CD4-positive, alpha-beta memory T cell (primary cell): ENCODE results near the gene TMEM108. TPM values are rescaled to one million over a fixed set of nuclear protein-coding genes. Genes with fewer than 3 reads are reported as not detected.

Experiments used
- CTCF ChIA-PET: fragments of 350-600 bp; sonication (Branson Sonifier 250); formaldehyde crosslinking; loops from one replicate; lab custom pipeline; 2021; ENCODE audit warnings: inconsistent platforms; ENCODE audit not compliant: partially characterized antibody; lab: Charles Lee
- POLR2A ChIA-PET: fragments of 350-600 bp; sonication (Branson Sonifier 250); formaldehyde crosslinking; loops from one replicate; lab custom pipeline; 2021; ENCODE audit not compliant: partially characterized antibody; lab: Charles Lee
- DNase-seq, 5 donors: peaks; one replicate each; pipeline versions ENCODE4 v3.0.0 to v3.0.0-alpha.2; 2020 to 2022; ENCODE audit warnings: mixed read lengths in 1 of 5
- H3K27ac ChIP-seq: one replicate; pipeline ENCODE4 v1.7.0; 2013; ENCODE audit warnings: low read depth, low read length
- H3K27me3 ChIP-seq: 2 replicates; pipeline ENCODE4 v1.7.0; 2013; ENCODE audit warnings: mild to moderate bottlenecking, low read length, moderate library complexity; ENCODE audit not compliant: insufficient read depth
- H3K36me3 ChIP-seq: 2 replicates; pipeline ENCODE4 v1.7.0; 2013; ENCODE audit warnings: mild to moderate bottlenecking, low read length, moderate library complexity; ENCODE audit not compliant: insufficient read depth
- H3K4me1 ChIP-seq: 2 replicates; pipeline ENCODE4 v1.7.0; 2013; ENCODE audit warnings: mild to moderate bottlenecking, low read length, moderate library complexity; ENCODE audit not compliant: insufficient read depth
- H3K4me3 ChIP-seq, 2 donors: one replicate each; pipeline ENCODE4 v1.7.0; 2013; ENCODE audit warnings: low read length in 2 of 2, mild to moderate bottlenecking in 1 of 2
- H3K9me3 ChIP-seq, 2 donors: one replicate each; pipeline ENCODE4 v1.7.0; 2013; ENCODE audit warnings: low read length in 2 of 2, control low read depth in 1 of 2; ENCODE audit not compliant: control insufficient read depth in 1 of 2
- H3K27ac Mint-ChIP-seq, 7 donors: one replicate each; pipeline ENCODE4 v1.8.0; 2020 to 2021; ENCODE audit warnings: mixed read lengths in 7 of 7, mild to moderate bottlenecking in 6 of 7, inconsistent platforms in 3 of 7, moderate library complexity in 3 of 7
- H3K27me3 Mint-ChIP-seq, 2 donors: one replicate each; pipeline ENCODE4 v1.8.0; 2020 to 2021; ENCODE audit warnings: mixed read lengths in 2 of 2
- H3K36me3 Mint-ChIP-seq, 2 donors: one replicate each; pipeline ENCODE4 v1.8.0; 2020 to 2021; ENCODE audit warnings: mixed read lengths in 2 of 2, inconsistent platforms in 1 of 2, mild to moderate bottlenecking in 1 of 2
- H3K4me1 Mint-ChIP-seq, 4 donors: one replicate each; pipeline ENCODE4 v1.8.0; 2020 to 2021; ENCODE audit warnings: mixed read lengths in 4 of 4, mild to moderate bottlenecking in 1 of 4
- H3K4me3 Mint-ChIP-seq, 8 donors: one replicate each; pipeline ENCODE4 v1.8.0; 2020 to 2021; ENCODE audit warnings: mixed read lengths in 8 of 8, mild to moderate bottlenecking in 7 of 8, moderate library complexity in 6 of 8, inconsistent platforms in 3 of 8
- H3K9me3 Mint-ChIP-seq, 8 donors: one replicate each; pipeline ENCODE4 v1.8.0; 2020 to 2021; ENCODE audit warnings: mixed read lengths in 8 of 8, mild to moderate bottlenecking in 5 of 8, inconsistent platforms in 3 of 8, moderate library complexity in 1 of 8
- intact Hi-C: fragments of 100-400 bp; cut with micrococcal nuclease; formaldehyde crosslinking; loops from one replicate; pipeline ENCODE4 v1.15.1; 2023
- polyA plus RNA-seq, 2 donors: library from polyadenylated mRNA; unstranded; fragments of 300-500 nt; fragmentation: Illumina TruSeq; gene quantifications; one replicate each; pipeline ENCODE4 v1.2.3, GENCODE V29; 2021
- total RNA-seq, 2 experiments: library from RNA; stranded (reverse); gene quantifications; one replicate each; pipeline ENCODE4 v1.2.3, GENCODE V29; 2021

TMEM108 gene
- total and polyA plus RNA-seq, 4 experiments from 2014 or later: not detected

DNA sequence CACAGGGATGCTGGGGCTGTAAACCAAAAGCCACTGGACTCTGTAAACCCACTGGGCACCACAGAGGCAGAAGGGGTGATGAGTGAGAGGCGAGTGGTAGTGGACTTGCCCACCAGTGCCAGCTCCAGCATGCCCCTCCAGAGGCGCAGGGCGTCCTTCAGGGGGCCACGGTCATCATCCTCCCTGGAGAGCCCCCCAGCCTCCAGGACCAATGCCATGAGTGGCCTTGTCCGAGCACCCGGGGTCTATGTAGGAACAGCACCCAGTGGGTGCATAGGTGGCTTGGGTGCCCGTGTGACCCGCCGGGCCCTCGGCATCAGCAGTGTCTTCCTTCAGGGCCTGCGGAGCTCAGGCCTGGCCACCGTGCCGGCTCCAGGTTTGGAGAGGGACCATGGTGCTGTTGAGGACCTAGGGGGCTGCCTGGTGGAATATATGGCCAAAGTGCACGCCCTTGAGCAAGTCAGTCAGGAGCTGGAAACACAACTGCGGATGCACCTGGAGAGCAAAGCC, 361.9 kb downstream of the TMEM108 start, which contains the start of gene BFSP2:
BFSP2 (plus strand) TSS at position 51 of the 510 bp plus-strand sequence; CDS start at position 79, 28 bp downstream.
- no peaks in the 10 kb centered on the region for H3K9me3 ChIP-seq
- no peaks in the 10 kb centered on the region for H3K36me3 ChIP-seq
- H3K4me3 ChIP-seq: no peak within 1 kb of the TSS
- intact Hi-C loops: no loop called here
- H3K27me3 ChIP-seq: no peaks in the 10 kb centered on the region
- Mint-ChIP-seq H3K27ac (no peak within 1 kb of the TSS), H3K4me1 (peaks cover 0 to 1% (median 0%) of the 10 kb centered on the region in 4 donors), H3K36me3 (no peaks in the 10 kb centered on the region), H3K27me3 (no peaks in the 10 kb centered on the region), H3K4me3 (no peak within 1 kb of the TSS), H3K9me3 (peaks cover 0 to 1% (median 0%) of the 10 kb centered on the region in 8 donors)
- CTCF ChIA-PET: interaction anchor here (1.9 kb wide), 1 partner anchor 24 kb away, joined by 4 read pairs; no protein-coding TSS in a partner anchor
- DNase-seq: no peak
- POLR2A ChIA-PET: interaction anchor here (0.7 kb wide), 1 partner anchor 75 kb away, joined by 3 read pairs; no protein-coding TSS in a partner anchor
- no peak within 1 kb of the TSS for H3K27ac ChIP-seq
- H3K4me1 ChIP-seq: no peaks in the 10 kb centered on the region

DNA sequence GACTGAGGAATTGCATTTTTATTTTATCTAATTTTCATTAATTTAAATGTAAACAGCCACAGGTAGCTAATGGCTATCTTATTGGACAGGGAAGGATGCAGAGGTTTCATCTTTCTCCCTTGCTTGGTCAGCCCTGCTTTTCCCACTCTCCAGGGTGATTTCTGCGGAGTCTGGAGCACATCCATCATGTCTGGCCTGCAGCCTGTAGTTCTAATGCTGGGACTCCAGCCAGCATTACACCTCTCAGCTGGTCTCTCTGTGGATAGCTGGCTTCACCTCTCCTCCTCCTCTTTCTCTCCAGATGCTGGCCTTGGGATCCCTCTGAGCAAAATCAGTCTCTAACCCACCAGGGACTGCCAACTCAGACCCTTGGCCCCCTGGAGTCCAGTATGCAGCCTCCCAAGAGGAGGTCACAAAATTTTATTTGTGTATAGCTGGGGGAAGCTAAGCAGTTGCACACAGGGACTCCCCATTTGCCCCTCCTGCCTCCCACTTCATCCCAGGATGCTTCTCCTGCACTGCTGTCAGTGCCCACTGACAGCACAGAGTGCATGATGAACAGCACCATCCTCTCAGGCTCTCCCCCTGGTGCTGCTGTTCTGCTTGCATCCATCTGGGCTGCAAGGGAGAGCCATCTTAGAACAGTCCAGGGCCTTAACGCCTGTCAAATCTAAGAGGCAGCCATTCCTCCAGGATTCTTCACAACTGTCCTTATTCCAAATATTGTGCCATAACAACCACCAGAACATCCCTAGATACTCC, 363.4 kb downstream of the TMEM108 start:
- Mint-ChIP-seq H3K9me3 (peaks cover 0 to 1% (median 0%) of the 10 kb centered on the region in 8 donors), H3K27ac (no peak overlapping the region), H3K4me3 (no peak overlapping the region), H3K27me3 (peaks cover 0 to 2% of the 10 kb centered on the region in 2 donors), H3K4me1 (no peaks in the 10 kb centered on the region), H3K36me3 (no peaks in the 10 kb centered on the region)
- ChIA-PET POLR2A (no interaction called here), CTCF (interaction anchor here (1.4 kb wide), 1 partner anchor 675 kb away, joined by 3 read pairs; no protein-coding TSS in a partner anchor)
- Histone ChIP-seq H3K9me3 (no peaks in the 10 kb centered on the region), H3K27ac (no peak overlapping the region), H3K4me1 (no peaks in the 10 kb centered on the region), H3K36me3 (no peaks in the 10 kb centered on the region), H3K4me3 (no peak overlapping the region), H3K27me3 (no peaks in the 10 kb centered on the region)
- no peak for DNase-seq
- intact Hi-C loops: no loop called here

DNA sequence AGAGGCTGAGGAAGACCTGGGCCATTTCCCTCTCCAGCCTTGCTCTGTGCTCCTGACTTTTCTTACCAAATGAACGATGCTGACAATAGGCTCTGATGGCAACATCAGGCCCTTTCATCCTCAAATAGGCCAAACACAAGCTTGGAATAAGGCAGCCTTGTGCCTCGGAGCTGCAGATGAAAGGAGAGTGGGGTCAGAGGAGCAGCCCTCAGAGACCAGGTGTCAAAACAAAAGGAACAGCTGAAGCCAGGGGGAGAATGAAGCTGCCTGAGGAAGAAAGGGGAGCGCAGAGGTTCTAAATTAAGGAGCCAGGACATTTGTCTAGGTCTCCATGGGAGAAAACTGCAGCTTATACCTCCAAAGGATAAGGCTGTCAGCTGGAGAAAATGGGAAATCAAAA, 366.7 kb downstream of the TMEM108 start:
- Mint-ChIP-seq H3K4me3 (no peak overlapping the region), H3K27ac (peak overlapping the region in 1 of 7 donors; percentile 38), H3K27me3 (peaks cover 2% of the 10 kb centered on the region in 2 donors), H3K9me3 (peaks cover 0 to 1% (median 0%) of the 10 kb centered on the region in 8 donors), H3K4me1 (no peaks in the 10 kb centered on the region), H3K36me3 (no peaks in the 10 kb centered on the region)
- H3K4me3 ChIP-seq: no peak overlapping the region
- H3K27me3 ChIP-seq: no peaks in the 10 kb centered on the region
- no peaks in the 10 kb centered on the region for H3K4me1 ChIP-seq
- H3K36me3 ChIP-seq: no peaks in the 10 kb centered on the region
- H3K27ac ChIP-seq: no peak overlapping the region
- H3K9me3 ChIP-seq: no peaks in the 10 kb centered on the region
- POLR2A ChIA-PET: no interaction called here
- CTCF ChIA-PET: interaction anchor here (1.1 kb wide), 1 partner anchor 18 kb away, joined by 3 read pairs; no protein-coding TSS in a partner anchor
- no peak for DNase-seq
- intact Hi-C loops: no loop called here

DNA sequence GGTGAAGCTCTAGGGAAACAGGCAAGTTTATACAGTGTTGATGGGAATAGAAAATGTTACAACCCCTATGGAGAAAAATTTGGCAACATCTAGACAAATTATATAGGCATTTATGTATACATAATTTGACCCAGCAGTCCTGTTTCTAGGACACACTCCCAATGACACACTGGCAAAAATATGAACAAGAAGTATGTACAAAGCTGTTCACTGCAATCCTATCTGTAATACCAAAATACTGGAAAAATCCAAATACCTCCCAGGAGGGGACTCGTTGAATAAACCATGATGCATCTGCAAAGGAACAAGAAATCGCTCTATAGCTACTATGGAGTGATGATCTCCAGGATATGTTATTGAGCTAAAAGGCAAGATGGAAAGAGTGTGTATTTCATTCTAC, 370.2 kb downstream of the TMEM108 start:
- Mint-ChIP-seq H3K4me3 (no peak overlapping the region), H3K9me3 (no peaks in the 10 kb centered on the region), H3K27me3 (peaks cover 2 to 5% of the 10 kb centered on the region in 2 donors), H3K27ac (no peak overlapping the region), H3K36me3 (no peaks in the 10 kb centered on the region), H3K4me1 (peaks cover 2 to 9% (median 5%) of the 10 kb centered on the region in 4 donors)
- H3K36me3 ChIP-seq: no peaks in the 10 kb centered on the region
- no peaks in the 10 kb centered on the region for H3K9me3 ChIP-seq
- H3K4me1 ChIP-seq: peaks cover 5% of the 10 kb centered on the region
- H3K27ac ChIP-seq: no peak overlapping the region
- intact Hi-C loops: no loop called here
- ChIA-PET POLR2A (no interaction called here), CTCF (interaction anchor here (1.0 kb wide), 1 partner anchor 16 kb away, joined by 3 read pairs; no protein-coding TSS in a partner anchor)
- no peaks in the 10 kb centered on the region for H3K27me3 ChIP-seq
- no peak overlapping the region for H3K4me3 ChIP-seq
- DNase-seq: no peak

DNA sequence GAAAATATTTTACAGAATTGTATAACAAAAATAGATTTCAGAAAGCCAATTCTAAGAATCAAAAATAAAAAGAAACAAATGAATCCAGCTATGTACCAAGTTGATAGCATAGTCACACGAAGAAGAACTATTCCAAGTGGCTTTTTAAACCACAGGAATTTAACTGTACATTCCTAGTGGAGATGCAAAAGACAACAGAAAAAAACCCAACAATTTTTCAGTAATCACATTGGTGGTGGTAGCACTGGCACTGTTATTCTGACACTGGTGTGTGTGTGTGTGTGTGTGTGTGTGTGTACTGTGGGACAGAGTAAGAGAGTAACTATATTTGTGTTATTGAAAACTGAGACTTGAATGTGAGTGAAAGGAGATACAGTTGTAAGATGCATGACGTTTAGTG, 370.8 kb downstream of the TMEM108 start:
- Histone ChIP-seq H3K27ac (no peak overlapping the region), H3K4me1 (peaks cover 5% of the 10 kb centered on the region), H3K27me3 (no peaks in the 10 kb centered on the region), H3K4me3 (no peak overlapping the region), H3K9me3 (no peaks in the 10 kb centered on the region), H3K36me3 (no peaks in the 10 kb centered on the region)
- H3K36me3 Mint-ChIP-seq: no peaks in the 10 kb centered on the region
- ChIA-PET POLR2A (no interaction called here), CTCF (interaction anchor here (1.0 kb wide), 1 partner anchor 15 kb away, joined by 3 read pairs; no protein-coding TSS in a partner anchor)
- no peak overlapping the region for H3K27ac Mint-ChIP-seq
- no peak for DNase-seq
- H3K9me3 Mint-ChIP-seq: no peaks in the 10 kb centered on the region
- H3K4me1 Mint-ChIP-seq: peaks cover 4 to 12% (median 8%) of the 10 kb centered on the region in 4 donors
- peaks cover 2 to 5% of the 10 kb centered on the region in 2 donors for H3K27me3 Mint-ChIP-seq
- intact Hi-C loops: no loop called here
- no peak overlapping the region for H3K4me3 Mint-ChIP-seq

DNA sequence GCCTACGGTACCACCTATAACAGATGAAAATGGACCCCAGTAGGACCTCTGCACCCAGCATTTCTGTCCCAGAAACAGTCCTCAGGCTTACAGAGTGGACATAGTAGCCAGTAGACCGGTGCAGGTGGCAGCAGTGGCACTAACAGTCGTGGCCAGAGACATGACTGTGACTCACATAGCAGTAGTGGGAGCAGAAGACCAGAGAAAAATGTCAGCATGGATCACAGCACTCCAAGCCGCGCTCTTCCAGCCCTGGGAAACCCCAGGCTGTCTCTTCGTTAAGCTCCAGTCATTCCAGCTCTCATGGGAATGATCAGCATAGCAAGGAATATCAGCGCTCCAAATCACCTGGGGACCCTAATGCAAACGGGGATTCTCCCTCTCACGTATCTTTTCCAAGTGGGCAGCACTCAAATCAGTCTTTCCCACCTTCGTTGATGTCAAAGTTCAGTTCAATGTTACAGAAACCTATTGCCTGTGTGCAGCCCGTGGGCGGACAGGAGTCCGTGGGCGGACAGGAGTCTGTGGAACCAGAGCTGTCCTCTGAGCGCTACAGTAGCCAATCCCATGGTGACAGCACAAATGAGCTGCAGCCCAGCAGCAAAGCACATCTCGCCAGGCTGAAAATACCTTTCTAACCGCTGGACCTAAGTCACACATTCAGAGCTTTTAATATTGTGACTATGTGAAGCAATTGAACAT, 372.2 kb downstream of the TMEM108 start:
- Histone ChIP-seq H3K4me1 (peaks cover 5% of the 10 kb centered on the region), H3K27me3 (no peaks in the 10 kb centered on the region), H3K9me3 (no peaks in the 10 kb centered on the region), H3K27ac (no peak overlapping the region), H3K4me3 (no peak overlapping the region), H3K36me3 (no peaks in the 10 kb centered on the region)
- ChIA-PET CTCF (interaction anchor here (0.7 kb wide), 1 partner anchor 28 kb away, joined by 3 read pairs; no protein-coding TSS in a partner anchor), POLR2A (no interaction called here)
- H3K27me3 Mint-ChIP-seq: peaks cover 2 to 5% of the 10 kb centered on the region in 2 donors
- intact Hi-C loops: no loop called here
- no peaks in the 10 kb centered on the region for H3K9me3 Mint-ChIP-seq
- H3K4me1 Mint-ChIP-seq: peaks cover 4 to 12% (median 8%) of the 10 kb centered on the region in 4 donors
- DNase-seq: no peak
- H3K4me3 Mint-ChIP-seq: no peak overlapping the region
- no peaks in the 10 kb centered on the region for H3K36me3 Mint-ChIP-seq
- H3K27ac Mint-ChIP-seq: no peak overlapping the region
